ENCODE measurements around the gene C2orf76.

Gene C2orf76

DNA sequence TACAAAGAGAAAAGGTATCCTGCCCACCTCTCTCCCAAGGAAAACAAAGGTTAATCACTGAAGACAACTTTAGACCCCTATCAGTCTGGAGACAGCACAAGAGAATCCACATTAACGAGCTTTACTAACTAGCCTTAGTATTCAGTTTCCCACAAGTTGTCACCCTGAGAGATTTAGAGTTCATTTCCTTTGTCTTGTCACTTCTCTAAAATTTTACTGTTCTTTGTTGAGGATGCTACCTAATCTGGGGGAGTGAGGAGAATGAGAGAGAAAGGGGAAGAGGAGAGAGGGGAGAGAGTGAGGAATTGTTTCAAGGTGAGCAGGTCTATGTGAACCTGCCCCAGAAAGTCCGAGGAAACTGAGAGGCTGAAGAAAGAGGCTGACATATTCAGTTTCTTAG, 28.4 kb downstream of the C2orf76 start:
- DNase-seq (ENCODE audit: low read depth in 2 of 2) = no peak

- DNase-seq (ENCODE audit: low read depth in 2 of 2) = no peak
Measured at GRCh38 chr2:119337749-119338148, 28.9 kb downstream of the C2orf76 start.

GRCh38 chr2:119333833-119334232, 32.8 kb downstream of the C2orf76 start:
- DNase-seq (ENCODE audit: low read depth in 2 of 2) = no peak

DNA sequence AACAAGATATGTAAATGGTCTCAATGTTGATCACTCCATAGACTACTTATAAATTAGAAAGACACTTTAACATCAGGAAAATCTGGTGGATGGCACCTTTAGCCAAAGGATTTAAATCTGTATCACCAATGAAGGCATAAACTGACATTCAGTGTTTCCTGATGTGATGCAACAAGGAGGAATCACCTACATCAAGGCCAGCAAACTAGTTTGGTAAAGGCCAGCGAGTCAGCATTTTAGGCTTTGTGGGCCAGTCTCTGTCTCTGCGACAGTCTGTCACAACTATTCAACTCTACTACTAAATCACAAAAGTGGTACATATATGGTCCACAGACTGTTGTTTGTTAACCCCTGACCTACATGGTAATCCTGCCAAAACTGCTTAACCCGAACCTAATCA, 33.3 kb downstream of the C2orf76 start:
- DNase-seq (ENCODE audit: low read depth in 2 of 2) = no peak

DNA sequence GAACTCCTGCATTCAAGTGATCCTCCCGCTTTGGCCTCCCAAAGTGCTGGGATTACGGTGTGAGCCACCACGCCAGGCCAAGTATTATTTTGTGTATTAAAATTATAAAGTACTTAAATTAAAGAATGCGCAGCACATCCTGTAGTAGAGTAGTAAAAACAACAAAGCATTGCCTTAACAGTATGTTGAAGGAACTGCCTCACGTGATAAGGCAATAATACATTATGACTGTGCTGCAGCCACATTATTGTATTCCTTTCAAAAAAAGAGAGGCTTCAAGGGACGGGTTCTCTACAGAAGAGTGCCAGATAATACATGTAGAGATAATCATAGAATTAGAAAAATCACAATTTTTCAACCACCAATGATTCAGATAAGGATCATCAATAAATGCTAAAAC, 33.7 kb downstream of the C2orf76 start:
- no peak for DNase-seq (ENCODE audit: low read depth in 2 of 2)

- no peak for DNase-seq (ENCODE audit: low read depth in 2 of 2)
Measured at GRCh38 chr2:119327431-119327830, 39.2 kb downstream of the C2orf76 start.

DNA sequence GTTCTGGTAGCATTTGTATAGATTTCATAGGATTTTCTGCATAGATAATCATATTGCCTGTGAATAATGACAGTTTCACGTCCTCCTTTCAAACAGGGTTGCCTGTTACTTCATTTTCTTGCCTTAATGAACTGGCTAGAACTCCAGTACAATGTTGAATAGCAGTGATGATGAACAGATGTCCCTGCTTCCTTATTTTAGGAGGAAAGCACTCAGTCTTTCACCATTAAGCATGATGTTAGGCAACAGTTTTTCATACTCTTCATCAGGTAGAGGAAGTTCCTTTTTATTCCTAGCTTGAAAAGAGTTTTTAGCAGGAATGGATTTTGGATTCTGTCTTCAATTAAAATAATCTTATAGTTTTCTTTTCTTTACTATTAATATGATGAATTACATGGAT, 39.7 kb downstream of the C2orf76 start:
- DNase-seq (ENCODE audit: low read depth in 2 of 2) = no peak

- no peak for DNase-seq (ENCODE audit: low read depth in 2 of 2)
Measured at GRCh38 chr2:119324685-119325270, 41.9 kb downstream of the C2orf76 start.

DNA sequence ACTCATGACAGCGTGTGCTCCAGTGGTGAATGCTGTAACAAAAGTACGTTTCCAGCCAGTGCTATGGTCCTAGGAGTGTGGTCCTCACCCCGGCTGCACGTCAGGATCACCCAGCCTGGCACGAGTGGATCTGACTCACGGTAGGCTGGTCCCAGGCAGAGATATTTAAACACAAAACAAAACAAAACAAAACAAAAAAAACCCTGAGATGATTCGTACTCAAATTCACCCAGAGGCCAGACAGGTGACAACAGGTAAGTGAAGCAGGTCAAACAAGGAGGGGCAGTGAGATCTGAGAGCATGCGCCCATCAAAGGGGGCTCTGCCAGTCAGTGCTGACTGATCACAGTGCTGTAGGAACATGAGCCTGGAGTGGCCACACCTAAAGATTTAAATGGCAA, 43.2 kb downstream of the C2orf76 start:
- DNase-seq (ENCODE audit: low read depth in 2 of 2) = no peak

DNA sequence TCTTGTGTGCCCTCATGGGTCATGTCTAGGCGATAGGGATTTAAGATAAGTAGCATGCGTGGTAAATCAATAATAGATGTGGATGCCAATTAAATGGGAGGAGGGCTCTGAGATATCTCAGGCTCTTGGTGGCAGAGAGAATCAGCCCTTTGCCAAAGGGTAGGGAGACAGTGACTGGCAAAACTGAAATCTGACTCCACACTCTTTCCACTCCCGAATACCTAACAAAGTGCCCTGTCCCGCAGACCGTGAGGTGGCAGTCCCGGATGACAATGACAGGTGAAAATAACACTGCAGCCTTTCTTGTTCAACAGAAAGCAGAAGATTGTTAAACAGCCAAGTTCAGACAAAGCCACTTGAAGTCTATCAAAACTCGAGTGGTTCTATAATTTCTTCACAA, 47.0 kb downstream of the C2orf76 start:
- DNase-seq (ENCODE audit: low read depth in 2 of 2) = no peak

DNA sequence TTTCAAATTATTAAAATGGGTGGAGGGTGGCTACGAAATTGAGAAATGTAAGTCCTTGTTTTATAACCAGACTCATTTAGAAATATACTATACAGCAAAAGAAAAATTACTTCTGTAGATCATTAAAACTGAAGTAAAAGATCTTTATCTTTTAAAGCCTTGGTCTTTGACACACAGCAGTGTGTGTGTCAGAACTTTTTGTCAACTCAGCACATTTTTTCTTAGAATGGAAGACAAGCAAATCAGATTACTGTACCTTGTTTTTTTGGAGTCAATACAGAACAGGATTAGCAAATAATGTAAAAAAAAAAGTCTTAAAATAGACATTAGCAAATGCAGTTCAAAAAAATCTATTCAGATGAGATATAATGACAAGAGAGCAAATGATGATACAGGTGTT, 49.1 kb downstream of the C2orf76 start:
- DNase-seq (ENCODE audit: low read depth in 2 of 2) = no peak

- no peak for DNase-seq (ENCODE audit: low read depth in 2 of 2)
Measured at GRCh38 chr2:119316066-119316465, 50.6 kb downstream of the C2orf76 start.

DNA sequence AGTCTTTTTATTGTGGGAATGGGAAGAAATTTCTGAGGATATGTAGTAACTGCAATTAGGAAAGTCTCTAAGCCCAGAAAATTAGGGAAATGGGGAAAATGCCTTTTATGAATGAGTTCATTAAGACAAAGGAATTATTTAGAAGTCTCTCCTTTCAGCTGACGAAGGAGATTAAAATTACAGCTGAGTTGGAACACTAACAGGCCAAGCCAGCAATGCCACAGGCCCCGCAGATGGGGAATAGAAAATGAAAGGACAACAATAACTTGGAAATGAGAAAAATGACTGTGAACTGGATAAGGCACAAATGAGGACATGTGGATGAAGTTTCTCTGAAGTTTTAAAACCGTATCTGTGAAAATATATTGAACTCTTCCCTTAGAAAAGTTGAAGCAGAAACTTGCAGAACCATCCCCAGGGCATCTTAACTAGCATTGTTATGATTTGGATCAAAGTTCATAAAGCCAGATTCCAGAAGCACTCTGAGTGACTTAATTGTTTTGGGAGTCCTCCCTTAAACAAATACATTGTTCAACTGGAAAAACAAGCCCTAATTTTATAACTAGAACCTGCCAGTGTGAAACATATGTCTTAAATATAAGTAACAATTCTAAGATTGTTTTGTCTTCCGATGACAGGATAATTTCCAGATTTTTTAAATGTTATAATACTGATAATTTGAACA, 51.3 kb downstream of the C2orf76 start:
- no peak for DNase-seq (ENCODE audit: low read depth in 2 of 2)

DNA sequence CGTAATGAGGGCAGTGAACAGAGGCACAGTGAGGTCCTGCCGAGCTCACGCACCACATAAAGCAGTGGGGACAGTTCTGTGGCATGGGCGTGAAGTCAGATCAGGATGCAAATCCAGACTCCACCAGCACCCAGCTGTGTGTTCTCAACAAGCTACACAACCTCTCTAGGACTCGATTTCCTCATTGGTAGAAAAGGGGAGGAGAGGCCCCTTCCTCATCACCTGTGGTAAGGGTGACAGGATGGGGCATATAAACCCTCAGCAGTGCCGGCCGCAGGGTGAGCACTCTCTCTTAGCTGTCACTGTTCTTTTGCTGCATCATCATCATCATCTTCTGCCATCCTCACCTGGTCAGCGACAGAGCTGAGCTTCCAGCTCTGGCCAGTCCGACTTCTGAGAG, 54.8 kb downstream of the C2orf76 start:
- no peak for DNase-seq (ENCODE audit: low read depth in 2 of 2)

DNA sequence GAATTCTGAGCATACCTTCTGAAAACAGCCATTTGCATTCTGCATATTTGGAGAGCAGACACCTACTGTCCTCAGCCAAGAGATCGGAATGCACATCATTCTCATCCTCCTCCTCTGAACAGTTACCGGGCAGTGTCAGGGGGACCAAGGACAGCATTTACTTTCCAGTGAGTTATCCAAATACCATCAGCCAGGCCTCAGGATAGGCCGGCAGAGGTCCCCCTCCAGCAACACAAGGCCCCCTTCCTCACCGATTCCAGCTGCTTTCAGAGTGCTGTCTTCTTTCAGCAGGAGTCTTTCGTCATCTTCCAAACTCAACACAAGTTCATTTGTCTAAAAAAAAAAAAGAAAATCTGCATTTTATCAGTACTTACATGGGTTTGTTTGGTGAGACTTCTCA, 55.3 kb downstream of the C2orf76 start:
- DNase-seq (ENCODE audit: low read depth in 2 of 2) = no peak

GRCh38 chr2:119308793-119309330, 57.8 kb downstream of the C2orf76 start:
- DNase-seq (ENCODE audit: low read depth in 2 of 2) = no peak

DNA sequence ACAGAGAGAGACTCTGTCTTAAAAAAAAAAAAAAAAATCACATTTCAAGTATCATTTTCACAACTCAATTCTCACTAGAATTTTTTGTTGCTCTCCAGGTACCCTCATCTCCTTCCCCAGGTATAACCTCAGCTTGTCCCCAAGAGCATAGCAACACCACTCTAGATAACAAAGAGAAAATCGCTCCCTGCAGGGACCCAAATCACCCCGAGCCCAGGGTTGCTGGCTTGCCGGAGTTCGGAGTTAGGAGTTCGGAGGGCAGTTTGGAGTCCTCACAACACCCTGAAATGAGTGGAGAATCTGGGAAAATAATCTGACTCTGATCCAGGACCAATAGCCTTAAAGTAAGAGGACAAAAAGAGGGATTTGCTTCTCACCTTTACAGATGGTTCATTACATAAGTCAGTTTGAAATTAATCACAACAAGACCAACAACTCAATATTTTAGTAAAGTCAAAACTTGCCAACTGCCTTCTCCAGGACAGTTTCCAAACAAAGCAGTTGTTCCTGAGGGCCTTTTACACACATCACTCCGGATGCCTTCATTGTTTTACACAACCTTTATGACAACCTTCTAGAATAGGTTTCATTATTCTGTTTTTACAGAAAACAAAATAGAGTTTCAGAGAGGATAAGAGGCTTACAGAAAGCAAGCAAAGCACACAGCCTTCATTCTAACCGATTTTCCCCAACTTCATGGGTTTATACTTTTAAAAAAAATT, 59.1 kb downstream of the C2orf76 start:
- DNase-seq (ENCODE audit: low read depth in 2 of 2) = no peak

DNA sequence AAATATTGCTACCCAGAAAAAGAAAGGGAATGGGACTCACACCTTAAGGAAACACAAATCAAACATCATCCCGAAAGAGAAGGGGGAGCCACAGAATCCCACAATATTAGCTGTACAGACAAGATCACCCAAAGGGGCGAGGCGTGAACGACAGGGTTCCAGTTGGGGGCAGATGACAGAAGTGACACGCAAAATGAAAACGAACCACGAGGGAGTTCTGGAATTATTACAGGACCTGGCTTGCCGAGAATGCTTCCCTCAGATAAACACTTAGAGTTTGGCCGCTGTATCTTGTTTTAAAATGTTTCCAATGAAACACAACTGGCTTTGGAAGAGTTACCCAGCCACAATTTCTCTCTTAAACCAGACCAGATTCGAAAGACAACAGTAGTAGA, 60.4 kb downstream of the C2orf76 start:
- no peak for DNase-seq (ENCODE audit: low read depth in 2 of 2)

DNA sequence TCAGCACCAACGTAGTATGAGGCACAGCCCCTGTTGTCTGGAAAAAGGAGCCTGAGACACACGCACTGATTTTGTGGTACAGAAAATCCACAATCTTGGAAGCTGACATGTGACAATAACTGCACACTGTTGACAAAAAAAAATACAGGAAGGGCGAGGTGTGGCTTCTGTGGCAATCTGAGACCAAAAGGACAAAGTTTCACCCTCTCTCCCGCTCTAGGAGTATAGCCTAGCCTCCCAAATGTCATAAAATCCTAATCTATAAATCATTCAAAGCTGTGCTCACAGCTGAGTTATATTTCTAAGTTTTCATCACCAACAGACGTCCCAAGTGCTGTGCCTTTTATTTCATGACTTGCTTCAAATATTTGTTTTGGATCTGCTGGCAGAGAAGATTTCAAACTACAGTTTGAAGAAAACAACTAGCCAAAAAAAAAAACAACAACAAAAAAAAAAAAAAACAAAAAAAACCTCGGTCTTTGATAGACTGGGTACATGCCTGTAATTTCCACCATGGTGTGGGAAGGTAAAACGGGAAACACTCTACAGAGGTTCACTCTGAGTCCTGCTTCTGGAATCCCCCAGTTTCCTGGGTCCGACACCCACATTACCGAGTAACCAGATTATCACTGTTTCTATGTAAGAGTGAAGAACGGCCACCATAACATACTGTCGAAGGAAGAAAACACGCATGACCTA, 61.0 kb downstream of the C2orf76 start:
- DNase-seq (ENCODE audit: low read depth in 2 of 2) = no peak

DNA sequence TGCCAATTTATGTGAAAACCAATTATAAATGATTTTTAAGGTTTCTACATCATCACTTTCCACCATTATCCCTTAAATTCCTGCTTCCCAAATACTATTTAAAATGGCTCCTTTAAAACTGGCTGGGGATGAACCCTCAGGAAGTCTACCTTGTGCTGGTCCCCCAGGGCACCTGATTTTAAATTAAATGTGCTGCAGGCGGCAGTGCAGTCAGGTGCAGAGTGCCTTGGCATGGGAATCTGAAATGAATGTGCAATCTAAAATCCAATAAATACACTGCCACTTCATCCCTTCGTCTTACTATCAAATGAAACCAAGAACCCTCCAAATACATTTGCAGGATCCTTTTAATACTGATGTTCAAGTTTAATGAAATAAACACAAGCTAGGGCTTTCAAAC, 61.8 kb downstream of the C2orf76 start:
- DNase-seq (ENCODE audit: low read depth in 2 of 2) = no peak

DNA sequence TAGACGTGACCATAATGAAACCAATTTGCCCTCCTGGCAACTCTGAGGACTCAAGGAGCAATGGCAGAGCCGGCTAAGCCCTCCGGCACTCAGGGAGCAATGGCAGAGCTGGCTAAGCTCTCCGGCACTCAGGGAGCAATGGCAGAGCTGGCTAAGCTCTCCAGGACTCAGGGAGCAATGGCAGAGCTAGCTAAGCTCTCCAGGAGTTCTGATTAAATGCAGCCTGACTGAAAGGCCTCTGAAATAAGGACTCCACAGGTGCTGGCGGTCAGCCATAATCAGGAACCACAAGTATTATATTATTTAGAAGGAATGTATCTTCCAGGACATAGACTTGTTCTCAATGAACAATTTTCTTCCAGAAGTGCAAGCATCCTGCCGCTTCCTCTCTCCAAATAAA, 65.2 kb downstream of the C2orf76 start:
- DNase-seq (ENCODE audit: low read depth in 2 of 2) = no peak

- DNase-seq (ENCODE audit: low read depth in 2 of 2) = no peak
Measured at GRCh38 chr2:119295688-119296375, 70.8 kb downstream of the C2orf76 start.
